Neutrophil (primary cell): ENCODE results near the gene DACH2.

Source experiments
- H3K27ac ChIP-seq: fragments of 200-600 bp; sonication (generic); 2 replicates; pipeline ENCODE4 v1.5.1; 2016; ENCODE audit warnings: mild to moderate bottlenecking, moderate library complexity
- H3K27me3 ChIP-seq: fragments of 200-600 bp; sonication (generic); 2 replicates; pipeline ENCODE4 v1.6.0; 2016; ENCODE audit warnings: mild to moderate bottlenecking
- H3K36me3 ChIP-seq: fragments of 200-600 bp; sonication (generic); 2 replicates; pipeline ENCODE4 v1.5.1; 2017
- H3K4me1 ChIP-seq, 2 experiments: fragments of 200-600 bp in 1 of 2; sonication (generic) in 1 of 2; 1 replicate in 1 of 2; 2 replicates in 1 of 2; pipeline versions ENCODE4 v1.5.1 to v1.6.1; 2013 to 2016; ENCODE audit warnings: low read depth in 1 of 2, low read length in 1 of 2, mild to moderate bottlenecking in 1 of 2, moderate library complexity in 1 of 2; ENCODE audit not compliant: control insufficient read depth in 1 of 2, insufficient read depth in 1 of 2
- H3K4me3 ChIP-seq, 2 experiments: fragments of 200-600 bp in 1 of 2; sonication (generic) in 1 of 2; 1 replicate in 1 of 2; 2 replicates in 1 of 2; pipeline ENCODE4 v1.5.1; 2013 to 2016; ENCODE audit warnings: low read depth in 1 of 2, low read length in 1 of 2, mild to moderate bottlenecking in 1 of 2, moderate library complexity in 1 of 2
- H3K9me3 ChIP-seq: fragments of 200-600 bp; sonication (generic); 2 replicates; pipeline ENCODE4 v1.5.1; 2016
- CTCF ChIP-seq: fragments of 200-600 bp; sonication (generic); IDR thresholded peaks from 2 replicates; pipeline ENCODE4 v1.5.1; 2016; ENCODE audit warnings: antibody characterized with exemption

The DACH2 gene

GRCh38 chrX:86369847-86370630, 221.8 kb downstream of the DACH2 start:
- H3K27me3 ChIP-seq = no peaks in the 10 kb centered on the region

DNA sequence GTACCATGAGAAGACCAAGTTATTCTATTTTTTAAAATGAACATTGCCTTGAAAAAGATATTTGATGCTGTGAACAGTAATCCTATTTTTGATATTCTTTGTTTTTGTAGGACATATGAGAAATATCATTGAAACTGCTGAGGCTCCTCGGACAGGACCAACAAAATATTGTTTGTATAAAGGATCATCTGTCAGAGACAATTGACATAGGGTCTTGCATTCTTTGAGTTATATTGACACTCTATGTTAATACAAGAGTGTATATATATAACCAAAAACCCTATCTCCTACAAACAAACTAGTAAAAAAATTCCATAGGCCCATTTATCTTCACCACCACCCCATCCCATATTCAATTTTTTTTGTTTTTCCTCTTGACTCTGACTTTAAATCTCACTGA, 222.7 kb downstream of the DACH2 start:
- no peak overlapping the region for H3K27ac ChIP-seq
- H3K36me3 ChIP-seq = no peaks in the 10 kb centered on the region
- no peaks in the 10 kb centered on the region for H3K27me3 ChIP-seq
- no peak for TF ChIP-seq CTCF
- H3K4me1 ChIP-seq = no peaks in the 10 kb centered on the region
- H3K9me3 ChIP-seq = no peaks in the 10 kb centered on the region
- H3K4me3 ChIP-seq = no peak overlapping the region

More at GRCh38 chrX:86369847-86370630, 221.8 kb downstream of the DACH2 start:
- Histone ChIP-seq H3K9me3 (no peaks in the 10 kb centered on the region), H3K27ac (no peak overlapping the region), H3K4me1 (no peaks in the 10 kb centered on the region), H3K4me3 (no peak overlapping the region), H3K36me3 (no peaks in the 10 kb centered on the region)
- no peak for TF ChIP-seq CTCF

DNA sequence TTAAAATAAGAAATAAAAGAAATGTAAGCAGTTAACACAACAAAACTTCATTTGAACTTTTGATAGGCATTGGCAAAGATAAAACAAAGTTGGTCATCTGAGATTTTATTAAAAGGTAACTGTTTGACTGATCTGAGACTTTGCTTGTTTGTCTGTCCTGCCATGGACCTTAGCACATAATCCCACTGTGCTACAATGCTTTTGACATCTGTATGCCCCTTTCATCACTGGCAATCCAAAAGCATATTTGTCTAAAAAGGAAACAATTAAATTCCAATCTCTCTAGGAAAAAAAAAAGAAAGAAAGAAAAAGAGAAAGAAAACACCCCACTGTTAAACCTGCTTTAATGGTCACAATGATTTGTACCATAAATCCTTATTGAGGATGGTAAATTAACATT, 231.0 kb downstream of the DACH2 start:
- no peaks in the 10 kb centered on the region for H3K36me3 ChIP-seq
- no peak overlapping the region for H3K4me3 ChIP-seq
- TF ChIP-seq CTCF = no peak
- H3K9me3 ChIP-seq = no peaks in the 10 kb centered on the region
- H3K27ac ChIP-seq = no peak overlapping the region
- no peaks in the 10 kb centered on the region for H3K4me1 ChIP-seq
- no peaks in the 10 kb centered on the region for H3K27me3 ChIP-seq

- H3K27me3 ChIP-seq = no peaks in the 10 kb centered on the region
- no peak overlapping the region for H3K4me3 ChIP-seq
- H3K36me3 ChIP-seq = no peaks in the 10 kb centered on the region
- no peaks in the 10 kb centered on the region for H3K4me1 ChIP-seq
- H3K27ac ChIP-seq = no peak overlapping the region
- TF ChIP-seq CTCF = no peak
- H3K9me3 ChIP-seq = no peaks in the 10 kb centered on the region
These were observed 235.7 kb downstream of the DACH2 start for GRCh38 chrX:86383681-86384540.

GRCh38 chrX:86407371-86407770, 259.1 kb downstream of the DACH2 start:
- no peak for TF ChIP-seq CTCF
- no peaks in the 10 kb centered on the region for H3K36me3 ChIP-seq
- no peaks in the 10 kb centered on the region for H3K4me1 ChIP-seq
- no peak overlapping the region for H3K27ac ChIP-seq
- H3K9me3 ChIP-seq = no peaks in the 10 kb centered on the region
- H3K27me3 ChIP-seq = no peaks in the 10 kb centered on the region
- no peak overlapping the region for H3K4me3 ChIP-seq
